CD14-positive monocyte (primary cell): ENCODE data around the gene RELT. TPM values are rescaled to one million over a fixed set of nuclear protein-coding genes. Genes with fewer than 3 reads are reported as not detected.

Experiments
- DNase-seq, 3 donors: peaks; one replicate each; pipeline ENCODE4 v3.0.0-alpha.2; 2011 to 2022
- H2AFZ ChIP-seq: 2 replicates; pipeline ENCODE4 v1.6.0; 2012; ENCODE audit warnings: mild to moderate bottlenecking, low read depth, low read length, inconsistent platforms; ENCODE audit not compliant: insufficient read depth, poor library complexity, severe bottlenecking
- H3K27ac ChIP-seq, 2 donors: 1 replicate in 1 of 2; 2 replicates in 1 of 2; pipeline ENCODE4 v1.5.1; 2012 to 2013; ENCODE audit warnings: low read length in 2 of 2, control low read depth in 1 of 2, inconsistent platforms in 1 of 2, low read depth in 1 of 2, mild to moderate bottlenecking in 1 of 2
- H3K27me3 ChIP-seq, 2 donors: one replicate each; pipeline versions ENCODE4 v1.6.0 to v1.6.1; 2011 to 2013; ENCODE audit warnings: low read length in 2 of 2; ENCODE audit not compliant: control insufficient read depth in 2 of 2, insufficient read depth in 2 of 2
- H3K36me3 ChIP-seq, 2 donors: replicated peaks in 1 of 2; 1 replicate in 1 of 2; 2 replicates in 1 of 2; pipeline versions ENCODE4 v1.5.1 to v1.6.1; 2012 to 2013; ENCODE audit warnings: low read length in 2 of 2, control low read depth in 1 of 2, inconsistent platforms in 1 of 2, mild to moderate bottlenecking in 1 of 2; ENCODE audit not compliant: insufficient read depth in 2 of 2, control insufficient read depth in 1 of 2
- H3K4me1 ChIP-seq, 2 donors: 1 replicate in 1 of 2; 2 replicates in 1 of 2; pipeline versions ENCODE4 v1.5.1 to v1.6.1; 2012 to 2013; ENCODE audit warnings: low read length in 2 of 2, control low read depth in 1 of 2, inconsistent platforms in 1 of 2, mild to moderate bottlenecking in 1 of 2, moderate library complexity in 1 of 2; ENCODE audit not compliant: insufficient read depth in 2 of 2, control insufficient read depth in 1 of 2
- H3K4me2 ChIP-seq: replicated peaks from 2 replicates; pipeline ENCODE3; 2012; ENCODE audit warnings: low read length, moderate library complexity, mild to moderate bottlenecking; ENCODE audit not compliant: poor library complexity, severe bottlenecking; ENCODE audit errors: extremely low read depth
- H3K4me3 ChIP-seq, 3 experiments: fragments of 200-600 bp in 1 of 3; sonication (generic) in 1 of 3; replicated peaks in 1 of 3; 1 replicate in 2 of 3; 2 replicates in 1 of 3; pipeline ENCODE4 v1.5.1; 2011 to 2013; ENCODE audit warnings: low read length in 3 of 3, mild to moderate bottlenecking in 3 of 3, control low read depth in 2 of 3, low read depth in 2 of 3, inconsistent platforms in 1 of 3, moderate library complexity in 1 of 3
- H3K79me2 ChIP-seq: 2 replicates; pipeline ENCODE4 v1.6.0; 2012; ENCODE audit warnings: mild to moderate bottlenecking, control low read depth, inconsistent platforms, low read length, moderate library complexity; ENCODE audit not compliant: insufficient read depth
- H3K9ac ChIP-seq: 2 replicates; pipeline ENCODE4 v1.6.0; 2017; ENCODE audit warnings: low read length, mild to moderate bottlenecking; ENCODE audit not compliant: insufficient read depth, poor library complexity, severe bottlenecking
- H3K9me3 ChIP-seq, 2 donors: replicated peaks in 1 of 2; 1 replicate in 1 of 2; 2 replicates in 1 of 2; pipeline versions ENCODE4 v1.5.1 to v1.6.1; 2012 to 2013; ENCODE audit warnings: low read length in 2 of 2, control low read depth in 1 of 2; ENCODE audit not compliant: control insufficient read depth in 1 of 2, insufficient read depth in 1 of 2
- H4K20me1 ChIP-seq: 2 replicates; pipeline ENCODE4 v1.6.0; 2012; ENCODE audit warnings: mild to moderate bottlenecking, low read length, control low read depth, moderate library complexity; ENCODE audit not compliant: insufficient read depth
- H3K27ac Mint-ChIP-seq, 7 donors: one replicate each; pipeline ENCODE4 v1.8.0; 2020; ENCODE audit warnings: mild to moderate bottlenecking in 7 of 7, mixed read lengths in 7 of 7, moderate library complexity in 6 of 7, inconsistent platforms in 2 of 7
- H3K27me3 Mint-ChIP-seq, 3 donors: one replicate each; pipeline ENCODE4 v1.8.0; 2021 to 2022; ENCODE audit warnings: low read depth in 3 of 3, mild to moderate bottlenecking in 3 of 3, mixed read lengths in 3 of 3, moderate library complexity in 3 of 3, inconsistent platforms in 1 of 3
- H3K36me3 Mint-ChIP-seq, 2 donors: one replicate each; pipeline ENCODE4 v1.8.0; 2020; ENCODE audit warnings: mixed read lengths in 2 of 2, inconsistent platforms in 1 of 2, mild to moderate bottlenecking in 1 of 2
- H3K4me1 Mint-ChIP-seq: one replicate; pipeline ENCODE4 v1.8.0; 2020; ENCODE audit warnings: mild to moderate bottlenecking, mixed read lengths
- H3K4me3 Mint-ChIP-seq, 2 donors: one replicate each; pipeline ENCODE4 v1.8.0; 2020; ENCODE audit warnings: mild to moderate bottlenecking in 2 of 2, mixed read lengths in 2 of 2, moderate library complexity in 1 of 2
- H3K9me3 Mint-ChIP-seq, 7 donors: one replicate each; pipeline ENCODE4 v1.8.0; 2020 to 2022; ENCODE audit warnings: mixed read lengths in 7 of 7, mild to moderate bottlenecking in 6 of 7, moderate library complexity in 6 of 7, inconsistent platforms in 2 of 7
- CTCF ChIP-seq: fragments of 200-600 bp; IDR thresholded peaks from one replicate; pipeline ENCODE4 v1.8.0; 2022; ENCODE audit warnings: antibody characterized with exemption, mild to moderate bottlenecking
- WGBS: methylation state at CpG from one replicate; pipeline ENCODE4 v1.1.5; 2013; ENCODE audit warnings: missing lambda C conversion rate; ENCODE audit not compliant: insufficient coverage; 5-methylcytosine and 5-hydroxymethylcytosine counted together
- intact Hi-C, 2 donors: fragments of 100-400 bp; cut with micrococcal nuclease; formaldehyde crosslinking; loops; one replicate each; pipeline versions ENCODE4 v1.15.0 to v1.15.1; 2023
- polyA plus RNA-seq, 3 donors: library from polyadenylated mRNA; depleted of rRNA in 1 of 3; unstranded in 2 of 3; stranded (reverse) in 1 of 3; fragments of 300-500 nt in 2 of 3; fragments of >200 nt in 1 of 3; fragmentation: Illumina TruSeq in 2 of 3; gene quantifications; 1 replicate in 2 of 3; 2 replicates in 1 of 3; pipeline ENCODE4 v1.2.3, GENCODE V29; 2012 to 2021

Gene RELT
- polyA plus RNA-seq, 3 donors = 16.4 to 265 (median 27.3) TPM

GRCh38 chr11:73393479-73394415 is 17.5 kb downstream of the RELT start:
- peaks cover 84 to 98% of the 10 kb centered on the region in 2 donors for H3K36me3 Mint-ChIP-seq
- Histone ChIP-seq H3K4me3 (no peak overlapping the region), H3K4me2 (no peak overlapping the region), H3K4me1 (peaks cover 28 to 46% of the 10 kb centered on the region in 2 donors), H3K27me3 (no peaks in the 10 kb centered on the region), H3K27ac (peak overlapping the region; percentile 61 to 63), H2AFZ (no peak overlapping the region), H3K79me2 (peaks cover 80% of the 10 kb centered on the region), H3K36me3 (peaks cover 94 to 98% of the 10 kb centered on the region in 2 donors), H3K9ac (no peak overlapping the region), H3K9me3 (no peaks in the 10 kb centered on the region), H4K20me1 (peaks cover 100% of the 10 kb centered on the region)
- peak overlapping the region in 1 of 2 donors; percentile 37 for H3K4me3 Mint-ChIP-seq
- H3K9me3 Mint-ChIP-seq = no peaks in the 10 kb centered on the region
- peak; percentile 83 for TF ChIP-seq CTCF
- peaks cover 0 to 3% (median 0%) of the 10 kb centered on the region in 3 donors for H3K27me3 Mint-ChIP-seq
- H3K27ac Mint-ChIP-seq = peak overlapping the region in 6 of 7 donors; percentile 76 to 93 (median 84)
- peaks cover 36% of the 10 kb centered on the region for H3K4me1 Mint-ChIP-seq
- intact Hi-C loops = loop anchor here (1.0 to 10.0 kb wide), 2 partner anchors 42 to 89 kb away; partner anchors contain the start of gene ARHGEF17 (in 1 of the 2)
- DNase-seq = peak; percentile 70 to 75 (median 75)
- WGBS = 88% methylated on average over 13 of the region's 16 CpGs

GRCh38 chr11:73394416-73395296 is 18.5 kb downstream of the RELT start:
- peaks cover 27% of the 10 kb centered on the region for H3K4me1 Mint-ChIP-seq
- Histone ChIP-seq H3K27ac (no peak overlapping the region), H3K36me3 (peaks cover 96 to 100% of the 10 kb centered on the region in 2 donors), H3K4me2 (no peak overlapping the region), H3K4me3 (no peak overlapping the region), H4K20me1 (peaks cover 100% of the 10 kb centered on the region), H3K79me2 (peaks cover 71% of the 10 kb centered on the region), H3K9me3 (no peaks in the 10 kb centered on the region), H3K4me1 (peaks cover 19 to 37% of the 10 kb centered on the region in 2 donors), H3K27me3 (no peaks in the 10 kb centered on the region), H3K9ac (no peak overlapping the region), H2AFZ (no peak overlapping the region)
- H3K27me3 Mint-ChIP-seq = peaks cover 0 to 3% (median 0%) of the 10 kb centered on the region in 3 donors
- H3K27ac Mint-ChIP-seq = peak overlapping the region in 2 of 7 donors; percentile 41 to 69
- intact Hi-C loops = loop anchor here in 1 of 2 donors (10.0 kb wide), 1 partner anchor 90 kb away; the partner anchor contains the start of gene ARHGEF17
- 96% methylated on average over 31 of the region's 34 CpGs for WGBS
- H3K4me3 Mint-ChIP-seq = peak overlapping the region in 1 of 2 donors; percentile 31
- TF ChIP-seq CTCF = no peak
- peaks cover 87 to 99% of the 10 kb centered on the region in 2 donors for H3K36me3 Mint-ChIP-seq
- no peak for DNase-seq
- no peaks in the 10 kb centered on the region for H3K9me3 Mint-ChIP-seq
